Measurements from ENCODE around the gene TEX19.
"Not testable (repeated sequence)": the region's sequence is repeated elsewhere in the genome, so short reads cannot be mapped to it uniquely, and the experiment has no call there.

TEX19 gene

GRCh38 chr17:82356845-82357355 is 2.1 kb upstream of the TEX19 start:
- DNase-seq: no peak

GRCh38 chr17:82357394-82357793 is 1.7 kb upstream of the TEX19 start:
- DNase-seq: no peak

- DNase-seq: not testable (repeated sequence)
These were observed 516 bp downstream of the TEX19 start for GRCh38 chr17:82359451-82360074.

- DNase-seq: no peak
These were observed 3.0 kb downstream of the TEX19 start for GRCh38 chr17:82361885-82362633.

GRCh38 chr17:82365606-82366295 is 6.7 kb downstream of the TEX19 start:
- no peak for DNase-seq

GRCh38 chr17:82366749-82367148 is 7.7 kb downstream of the TEX19 start:
- DNase-seq: no peak

- DNase-seq: no peak
These were observed 8.9 kb downstream of the TEX19 start for GRCh38 chr17:82367724-82368524.

- DNase-seq: no peak
These were observed 10.2 kb downstream of the TEX19 start for GRCh38 chr17:82369211-82369610.

GRCh38 chr17:82370471-82371332 is 11.7 kb downstream of the TEX19 start:
- no peak for DNase-seq

- no peak for DNase-seq
These were observed 12.5 kb downstream of the TEX19 start, which contains the start of gene UTS2R for GRCh38 chr17:82371333-82372248. UTS2R (plus strand) TSS chr17:82371765; CDS start chr17:82374325, 2,560 bp downstream.

- no peak for DNase-seq
These were observed 13.4 kb downstream of the TEX19 start for GRCh38 chr17:82372249-82373071.

GRCh38 chr17:82373072-82373452 is 14.0 kb downstream of the TEX19 start:
- DNase-seq: not testable (repeated sequence)

GRCh38 chr17:82373731-82374625 is 14.9 kb downstream of the TEX19 start:
- no peak for DNase-seq

- no peak for DNase-seq
These were observed 15.7 kb downstream of the TEX19 start for GRCh38 chr17:82374626-82375331.

GRCh38 chr17:82375359-82376041 is 16.5 kb downstream of the TEX19 start:
- no peak for DNase-seq

GRCh38 chr17:82376042-82376730 is 17.1 kb downstream of the TEX19 start:
- DNase-seq: no peak

GRCh38 chr17:82377294-82377693 is 18.2 kb downstream of the TEX19 start:
- DNase-seq: not testable (repeated sequence)
